GM18907 (cell line): ENCODE results near the gene OSM.

Source experiments
- ATAC-seq: cut with Tn5 transposase; IDR thresholded peaks from one replicate; pipeline ENCODE4 v1.9.1; 2021; ENCODE audit warnings: mild to moderate bottlenecking, moderate library complexity; ENCODE audit not compliant: unreplicated experiment

The OSM gene

GRCh38 chr22:30285846-30286200, 19.2 kb upstream of the OSM start:
- no peak for ATAC-seq

DNA sequence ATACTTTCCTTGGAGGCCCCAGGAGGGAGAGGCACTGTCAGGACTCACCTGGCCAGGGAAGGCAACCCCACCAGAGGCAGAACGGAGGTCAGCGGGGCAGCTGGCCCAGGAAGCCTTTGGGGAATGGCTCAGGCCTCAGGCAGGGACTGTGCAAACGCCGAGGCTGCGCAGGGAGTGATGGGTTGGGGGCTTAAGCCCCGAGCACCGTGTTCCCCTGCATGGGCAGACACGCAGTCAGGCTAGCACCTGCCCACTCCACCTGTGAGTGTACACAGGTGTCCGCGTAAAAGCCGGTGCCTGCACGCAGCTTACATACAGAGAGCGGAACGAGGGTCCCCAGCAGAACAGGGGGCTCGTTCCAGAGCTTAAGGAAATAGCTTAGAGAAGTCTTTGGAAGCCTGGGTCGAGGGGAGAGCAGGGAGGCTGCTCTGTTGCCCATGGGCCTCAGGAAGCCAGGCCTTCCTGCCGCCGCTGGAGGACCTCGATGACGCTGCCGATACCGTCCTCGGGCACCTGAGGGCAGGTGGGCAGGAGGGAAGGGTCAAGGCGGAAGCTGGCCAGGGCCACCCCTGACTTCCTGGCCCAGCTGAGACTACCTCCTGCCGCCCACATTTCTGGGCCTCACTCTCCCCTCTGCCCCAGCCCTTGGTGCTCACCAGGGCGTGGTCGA, 18.7 kb upstream of the OSM start:
- no peak for ATAC-seq

GRCh38 chr22:30284666-30285065, 18.0 kb upstream of the OSM start:
- ATAC-seq: no peak

DNA sequence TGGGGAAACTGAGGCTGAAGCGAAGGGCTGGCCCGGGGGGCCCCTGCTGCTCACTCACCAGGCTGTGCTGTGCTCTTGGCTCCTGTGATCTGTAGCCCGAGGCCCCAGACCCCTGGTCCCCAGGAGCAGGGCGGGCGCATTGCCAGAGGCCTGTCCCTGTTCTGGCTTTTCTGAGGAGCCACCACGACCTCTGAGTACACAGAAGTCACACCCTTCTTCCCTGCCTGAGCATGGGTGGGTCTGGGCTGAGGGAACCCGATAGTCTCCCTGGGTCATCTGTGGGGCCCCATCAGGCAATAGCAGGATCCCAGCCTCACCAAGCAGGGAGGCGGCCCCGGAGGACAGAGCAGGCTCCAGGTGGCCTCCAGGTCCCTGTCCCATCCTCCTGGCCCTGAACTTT, 17.5 kb upstream of the OSM start:
- ATAC-seq: no peak

DNA sequence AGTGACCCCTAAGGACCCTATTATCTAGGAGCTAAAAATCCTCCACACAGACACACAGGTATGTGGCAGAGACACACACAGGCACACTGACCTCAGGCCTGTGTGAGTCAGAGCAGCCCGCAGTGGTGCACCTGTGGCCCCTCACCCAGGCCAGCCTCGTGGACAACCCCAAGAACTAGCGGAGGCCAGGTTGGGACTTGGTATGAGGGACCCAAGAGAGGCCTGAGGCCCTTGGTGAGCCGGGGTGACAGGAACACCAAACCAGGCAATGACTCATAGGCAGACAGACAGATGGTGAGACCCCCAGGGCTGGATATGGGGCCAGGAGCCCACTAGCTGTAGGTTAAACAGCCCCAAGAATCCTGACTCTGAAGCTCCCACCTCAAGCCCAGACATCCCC, 16.7 kb upstream of the OSM start:
- no peak for ATAC-seq

DNA sequence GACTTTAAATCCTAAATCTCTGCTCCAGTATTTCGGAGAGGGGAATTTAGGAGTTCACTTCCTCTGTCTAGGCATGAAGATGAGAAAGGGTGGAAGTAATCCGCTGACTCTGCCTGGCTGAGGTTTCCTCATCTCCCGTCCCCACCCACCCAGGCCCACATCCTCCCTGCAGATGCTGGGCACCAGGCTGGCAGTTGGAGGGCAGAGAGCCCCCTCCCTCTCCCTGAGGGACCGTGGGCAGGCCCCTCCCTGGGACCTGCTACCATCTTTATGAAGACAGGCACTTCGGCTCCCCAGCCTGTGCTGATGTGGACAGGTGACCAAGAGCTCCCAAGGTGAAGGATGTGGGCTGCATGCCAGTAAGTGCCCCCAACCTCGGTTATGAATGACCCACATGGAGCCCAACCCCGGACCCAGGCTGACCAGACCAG, 16.0 kb upstream of the OSM start:
- no peak for ATAC-seq

- no peak for ATAC-seq
Observed at GRCh38 chr22:30280505-30280904, 13.9 kb upstream of the OSM start.

DNA sequence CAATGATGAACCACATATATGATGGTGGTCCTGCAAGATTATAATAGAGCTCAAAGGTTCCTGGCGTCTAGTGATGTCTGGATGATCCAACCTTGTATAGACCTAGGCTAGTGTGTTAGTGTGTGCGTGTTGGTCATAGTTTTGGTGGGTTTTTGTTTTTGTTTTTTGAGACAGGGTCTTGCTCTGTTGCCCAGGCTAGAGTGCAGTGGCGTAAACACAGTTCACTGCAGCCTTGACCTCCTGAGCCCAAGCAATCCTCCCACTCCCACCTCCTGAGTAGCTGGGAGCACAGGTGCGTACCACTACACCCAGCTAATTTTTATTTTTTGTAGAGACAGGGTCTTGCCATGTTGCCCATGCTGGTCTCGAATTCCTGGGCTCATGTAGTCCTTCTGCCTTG, 13.3 kb upstream of the OSM start:
- no peak for ATAC-seq

DNA sequence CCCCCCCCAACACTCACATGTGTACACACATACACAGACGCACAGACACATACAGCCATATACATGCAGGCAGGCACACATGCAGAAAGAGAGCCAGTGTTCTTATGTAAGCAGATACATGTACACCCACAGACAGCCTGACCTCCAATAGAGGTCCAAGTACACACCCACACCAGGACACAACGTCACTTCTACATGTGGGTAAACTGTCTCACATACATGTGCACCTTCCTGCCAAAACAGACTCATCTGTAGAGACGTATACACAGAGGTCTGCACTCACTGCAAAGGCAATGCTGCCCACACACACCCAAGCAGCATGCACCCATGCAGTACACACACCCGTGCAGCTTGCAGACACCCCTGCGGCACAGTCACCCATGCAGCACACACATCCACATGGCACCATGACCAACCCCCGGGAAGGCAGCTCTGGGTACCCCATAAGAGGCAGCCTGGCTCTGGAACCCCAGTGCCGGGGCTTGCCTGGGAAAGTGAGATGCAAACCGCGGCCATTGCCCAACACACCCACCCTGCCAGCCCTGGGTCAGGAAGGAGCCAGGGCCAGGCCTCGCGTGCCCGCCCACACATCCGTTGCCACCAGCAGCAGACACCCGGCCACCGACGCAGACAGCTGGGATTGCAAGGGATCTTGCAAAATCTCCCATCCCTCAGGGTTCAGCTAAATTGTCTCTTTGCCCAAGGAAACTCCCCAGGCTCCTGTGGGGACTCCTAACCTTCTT, 12.6 kb upstream of the OSM start:
- no peak for ATAC-seq

- no peak for ATAC-seq
Observed at GRCh38 chr22:30277547-30278344, 11.1 kb upstream of the OSM start.

DNA sequence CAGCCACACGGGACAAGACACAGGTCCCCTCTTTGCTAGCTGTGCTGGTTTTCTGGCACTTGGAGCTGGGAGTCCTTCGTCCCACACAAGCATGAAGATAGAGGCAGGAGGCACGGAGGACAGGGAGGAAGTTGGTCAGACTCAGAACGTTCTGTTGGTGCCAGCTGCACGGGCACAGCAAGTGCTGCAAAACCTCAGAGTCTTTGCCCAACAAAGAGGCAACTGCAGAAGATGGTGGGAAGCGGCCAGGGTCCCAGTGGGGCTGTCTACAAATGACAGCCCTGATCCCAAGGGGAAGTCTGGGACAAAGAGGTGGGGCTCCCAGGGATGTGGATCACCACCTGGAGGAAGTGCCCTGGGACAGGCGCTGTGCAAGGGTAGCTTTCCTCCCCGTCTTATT, 9.4 kb upstream of the OSM start:
- ATAC-seq: no peak

GRCh38 chr22:30275625-30276024, 9.0 kb upstream of the OSM start:
- ATAC-seq: no peak

- ATAC-seq: no peak
Observed at GRCh38 chr22:30274437-30274812, 7.8 kb upstream of the OSM start.

- ATAC-seq: no peak
Observed at GRCh38 chr22:30273711-30274436, 7.2 kb upstream of the OSM start.

DNA sequence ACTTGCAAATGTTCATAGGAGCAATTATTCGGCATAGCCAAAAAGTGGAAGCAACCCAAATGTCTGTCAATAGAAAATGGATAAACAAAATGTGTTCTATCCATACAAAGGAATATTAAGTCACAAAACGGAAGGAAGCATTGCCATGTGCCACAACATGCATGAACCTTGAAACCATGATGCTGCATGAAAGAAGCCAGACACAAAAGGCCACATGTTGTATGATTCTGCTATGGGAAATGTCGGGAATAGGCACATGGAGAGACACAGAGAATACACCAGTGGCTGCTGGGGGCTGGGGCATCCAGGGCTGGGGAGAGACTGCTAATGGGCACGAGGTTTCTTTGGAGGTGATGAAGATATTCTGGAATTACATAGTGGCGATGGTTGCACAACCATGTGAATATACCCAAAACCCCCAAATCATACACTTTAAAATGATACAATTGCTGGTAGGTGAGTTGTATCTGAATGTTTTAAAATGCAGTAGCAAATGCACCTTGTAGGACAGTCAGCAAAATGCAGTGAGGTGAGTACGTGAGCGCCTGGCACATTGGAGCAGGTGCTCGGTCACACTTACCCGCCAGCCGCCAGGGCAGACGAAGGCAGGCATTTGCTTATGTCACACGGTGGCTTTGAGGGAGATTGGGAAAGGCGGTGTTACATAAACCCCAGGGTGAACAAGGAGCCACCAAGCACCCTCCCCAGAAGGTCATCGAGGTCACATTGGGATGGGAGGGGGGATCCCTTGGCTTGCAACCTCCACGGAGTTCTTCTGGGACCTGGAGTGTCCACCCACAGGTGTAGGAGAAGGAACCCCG, 6.3 kb upstream of the OSM start:
- no peak for ATAC-seq

GRCh38 chr22:30270832-30271231, 4.2 kb upstream of the OSM start:
- no peak for ATAC-seq

- ATAC-seq: no peak
Observed at GRCh38 chr22:30268331-30268730, 1.7 kb upstream of the OSM start.

GRCh38 chr22:30267382-30268302, 991 bp upstream of the OSM start:
- ATAC-seq: no peak

GRCh38 chr22:30265823-30266444, 717 bp downstream of the OSM start:
- ATAC-seq: peak; percentile 49
